Epithelial cell of esophagus (primary cell): ENCODE measurements around the gene C1QTNF9B.
A peak's percentile ranks its signal among the peaks of the same experiment; 100 is the strongest.
"Not testable (repeated sequence)": the region's sequence is repeated elsewhere in the genome, so short reads cannot be mapped to it uniquely, and the experiment has no call there.

ENCODE experiments used
- DNase-seq: peaks from one replicate; pipeline ENCODE4 v3.0.0; 2010; ENCODE audit warnings: low read depth
- H3K4me3 ChIP-seq: 2 replicates; pipeline ENCODE4 v1.5.1; 2011; ENCODE audit warnings: mild to moderate bottlenecking, low read length, control low read depth
- TF ChIP-seq, protein P1 (sequence below): IDR thresholded peaks from 2 replicates; pipeline ENCODE4 v1.5.1; 2011; ENCODE audit warnings: low read depth, mild to moderate bottlenecking, low read length, control low read depth, inconsistent platforms; ENCODE audit not compliant: insufficient read depth; ENCODE audit errors: missing control alignments

C1QTNF9B gene

DNA sequence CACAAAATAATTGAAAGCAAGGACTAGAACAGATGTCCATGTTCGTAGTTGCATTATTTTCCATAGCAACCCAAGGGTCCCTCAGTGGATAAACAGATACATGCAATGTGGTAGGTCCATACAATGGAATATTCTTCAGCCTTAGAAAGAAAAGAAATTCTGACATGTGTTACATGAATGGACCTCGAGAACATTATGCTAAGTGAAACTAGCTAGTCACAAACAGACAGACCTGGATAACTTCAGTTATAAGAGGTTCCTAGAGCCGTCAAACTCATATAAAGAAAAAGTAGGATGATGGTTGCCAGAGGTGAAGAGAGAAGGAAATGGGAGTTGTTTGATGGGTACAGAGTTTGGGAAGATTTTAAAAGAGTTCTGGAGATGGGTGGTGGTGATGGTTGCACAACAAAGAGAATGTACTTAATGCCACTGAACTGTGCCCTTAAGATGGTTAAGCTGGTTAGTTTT, at the start of gene C1QTNF9B:
Gene C1QTNF9B (minus strand): TSS at position 51 of the 468 bp plus-strand sequence.
- DNase-seq, H3K4me3 ChIP-seq: not testable (repeated sequence)

DNA sequence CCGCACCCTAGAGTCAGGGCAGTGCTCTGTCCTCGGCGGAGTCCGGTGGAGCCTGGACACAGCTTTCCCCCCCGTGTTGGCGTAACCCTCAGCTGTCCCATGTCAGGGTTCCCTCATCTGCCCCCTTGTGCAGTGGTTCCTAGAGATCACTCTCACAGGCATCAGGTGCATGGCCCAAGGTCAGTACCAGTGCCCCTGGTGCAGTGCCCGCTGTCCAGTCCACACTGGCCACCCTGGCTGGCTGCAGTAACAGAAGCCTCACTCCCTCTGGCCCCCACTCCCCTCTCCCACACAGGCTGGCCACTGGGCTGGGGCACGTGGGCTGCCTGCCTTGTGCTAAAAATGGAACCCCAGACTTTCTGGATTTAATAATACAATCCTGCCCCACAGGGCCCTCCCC, 49.6 kb upstream of the C1QTNF9B start:
- H3K4me3 ChIP-seq = no peak overlapping the region
- TF ChIP-seq, protein P1, sequence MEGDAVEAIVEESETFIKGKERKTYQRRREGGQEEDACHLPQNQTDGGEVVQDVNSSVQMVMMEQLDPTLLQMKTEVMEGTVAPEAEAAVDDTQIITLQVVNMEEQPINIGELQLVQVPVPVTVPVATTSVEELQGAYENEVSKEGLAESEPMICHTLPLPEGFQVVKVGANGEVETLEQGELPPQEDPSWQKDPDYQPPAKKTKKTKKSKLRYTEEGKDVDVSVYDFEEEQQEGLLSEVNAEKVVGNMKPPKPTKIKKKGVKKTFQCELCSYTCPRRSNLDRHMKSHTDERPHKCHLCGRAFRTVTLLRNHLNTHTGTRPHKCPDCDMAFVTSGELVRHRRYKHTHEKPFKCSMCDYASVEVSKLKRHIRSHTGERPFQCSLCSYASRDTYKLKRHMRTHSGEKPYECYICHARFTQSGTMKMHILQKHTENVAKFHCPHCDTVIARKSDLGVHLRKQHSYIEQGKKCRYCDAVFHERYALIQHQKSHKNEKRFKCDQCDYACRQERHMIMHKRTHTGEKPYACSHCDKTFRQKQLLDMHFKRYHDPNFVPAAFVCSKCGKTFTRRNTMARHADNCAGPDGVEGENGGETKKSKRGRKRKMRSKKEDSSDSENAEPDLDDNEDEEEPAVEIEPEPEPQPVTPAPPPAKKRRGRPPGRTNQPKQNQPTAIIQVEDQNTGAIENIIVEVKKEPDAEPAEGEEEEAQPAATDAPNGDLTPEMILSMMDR = no peak
- no peak for DNase-seq

DNA sequence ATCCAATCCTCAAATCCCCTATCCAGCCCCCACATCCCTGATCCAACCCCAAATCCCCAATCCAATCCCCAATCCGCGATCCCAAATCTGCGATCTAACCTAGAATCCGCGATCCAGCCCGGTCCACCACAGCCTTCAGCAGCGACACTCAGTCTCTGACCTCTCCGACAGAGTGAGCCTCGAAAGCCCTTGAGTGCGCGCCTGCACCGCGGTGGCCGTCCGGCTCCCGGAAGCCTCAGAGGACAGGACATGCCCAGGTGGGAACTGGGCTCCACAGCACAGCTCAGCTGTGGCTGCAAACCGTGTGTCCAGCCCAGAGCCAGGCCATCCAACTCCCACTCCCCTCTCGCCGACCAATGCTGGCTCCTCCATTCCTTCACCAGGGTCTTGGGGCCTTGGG, 48.8 kb upstream of the C1QTNF9B start:
- no peak overlapping the region for H3K4me3 ChIP-seq
- DNase-seq = no peak
- TF ChIP-seq, protein P1 = no peak

DNA sequence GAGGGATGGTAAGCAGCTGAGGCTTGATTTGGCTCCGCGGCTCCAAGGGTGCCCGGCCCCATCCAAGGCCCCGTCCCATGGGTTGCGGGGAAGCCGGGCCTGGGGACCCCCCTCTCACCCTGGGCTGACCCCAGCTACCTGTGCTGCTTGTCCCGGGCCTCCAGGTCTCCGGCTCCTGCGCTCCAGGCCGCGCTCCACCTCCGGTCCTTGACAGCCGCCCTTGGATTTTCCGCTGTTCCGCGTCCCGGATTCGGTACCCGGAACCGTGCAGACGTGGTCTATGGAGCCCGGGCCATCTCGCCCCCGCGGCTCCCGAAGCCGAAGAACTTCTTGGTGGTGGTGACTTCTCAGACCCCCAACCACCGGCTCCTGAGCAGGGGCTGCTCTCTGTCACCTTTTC, 48.3 kb upstream of the C1QTNF9B start:
- no peak for DNase-seq
- TF ChIP-seq, protein P1 = no peak
- no peak overlapping the region for H3K4me3 ChIP-seq

DNA sequence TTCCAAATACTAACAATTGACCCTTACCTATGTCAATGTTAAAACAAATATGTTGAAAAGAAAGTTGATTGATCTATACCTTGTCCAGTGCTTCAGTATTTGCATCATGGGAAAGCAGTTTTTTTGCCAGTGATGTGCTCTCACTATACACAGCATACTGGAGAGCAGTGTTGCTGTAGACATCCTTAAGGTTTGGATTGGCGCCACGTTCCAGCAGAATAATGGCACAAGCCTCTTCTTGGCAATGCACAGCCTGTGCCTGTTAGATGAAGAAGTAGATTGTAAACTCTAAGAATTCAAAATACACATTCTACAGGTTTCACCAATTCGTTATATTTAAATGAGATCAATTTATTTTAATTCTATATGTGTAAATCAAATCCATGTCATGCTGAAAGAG, 43.9 kb upstream of the C1QTNF9B start:
- DNase-seq = no peak
- H3K4me3 ChIP-seq = no peak overlapping the region
- TF ChIP-seq, protein P1 = no peak

DNA sequence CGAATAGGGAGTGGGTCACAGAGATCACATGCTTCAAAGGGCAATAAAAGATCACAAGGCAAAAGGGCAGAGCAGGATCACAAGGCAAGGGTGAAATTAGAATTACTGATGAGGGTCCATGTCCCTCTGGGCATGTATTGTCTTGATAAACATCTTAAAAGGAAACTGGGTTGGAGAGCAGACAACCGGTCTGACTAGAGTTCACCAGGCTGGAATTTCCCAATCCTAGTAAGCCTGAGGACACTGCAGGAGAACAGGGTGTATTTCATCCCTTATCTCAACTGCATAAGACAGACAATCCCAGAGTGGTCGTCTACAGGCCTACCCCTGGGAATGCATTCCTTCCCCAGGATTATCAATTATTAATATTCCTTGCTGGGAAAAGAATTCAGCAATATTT, 42.4 kb upstream of the C1QTNF9B start:
- H3K4me3 ChIP-seq = not testable (repeated sequence)
- DNase-seq = peak; percentile 67

DNA sequence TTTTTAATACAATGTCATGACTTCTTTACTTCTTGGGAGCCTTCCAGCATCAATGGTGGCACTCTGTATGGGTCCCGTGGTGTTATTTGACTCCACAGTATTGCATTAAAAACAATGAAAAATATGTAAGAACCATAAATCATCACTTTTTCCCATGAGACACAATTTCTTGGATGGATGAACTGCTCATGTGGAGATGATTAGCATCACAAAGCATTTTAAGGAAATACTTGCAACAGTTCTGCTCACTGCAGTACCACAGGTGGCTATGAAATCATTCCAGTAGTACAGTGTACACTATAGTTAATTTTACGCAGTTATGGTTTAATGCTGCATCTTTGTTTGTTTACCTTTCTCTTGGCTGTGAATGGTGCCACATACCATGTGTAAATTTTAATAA, 37.2 kb upstream of the C1QTNF9B start:
- TF ChIP-seq, protein P1 = no peak
- H3K4me3 ChIP-seq = no peak overlapping the region

DNA sequence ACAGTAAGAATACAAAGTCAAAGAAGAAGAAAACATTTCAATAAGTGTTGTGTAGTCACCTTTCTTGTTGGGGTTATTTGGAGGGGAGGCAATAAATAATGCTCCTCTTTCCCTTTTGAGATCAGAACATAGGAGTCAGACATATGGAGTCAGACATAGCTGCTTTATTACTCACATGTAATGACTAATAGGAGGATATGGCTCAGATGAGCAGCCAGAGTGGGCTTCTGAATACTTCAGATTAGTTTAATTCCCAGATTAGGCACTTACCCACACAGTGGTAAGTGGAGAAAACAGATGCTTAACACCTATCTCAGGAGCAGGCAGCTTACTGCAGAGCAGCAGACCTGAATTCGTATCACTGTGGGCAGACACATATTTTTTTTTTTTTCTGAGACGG, 31.7 kb upstream of the C1QTNF9B start:
- TF ChIP-seq, protein P1 = no peak
- DNase-seq = peak; percentile 78
- H3K4me3 ChIP-seq = no peak overlapping the region

More for the DNA sequence above, 37.2 kb upstream of the C1QTNF9B start:
- no peak for DNase-seq
